Neural progenitor cell (in vitro differentiated cells): ENCODE measurements around the gene PGPEP1. TPM values are rescaled to one million over a fixed set of nuclear protein-coding genes. Genes with fewer than 3 reads are reported as not detected.

Experiments
- DNase-seq: peaks from one replicate; pipeline ENCODE4 v3.0.0-alpha.2; 2016; ENCODE audit warnings: low spot score
- H2AFZ ChIP-seq: fragments of 200-600 bp; sonication (generic); replicated peaks from 2 replicates; pipeline ENCODE4 v1.6.1; 2016; ENCODE audit warnings: antibody characterized with exemption
- H3F3A ChIP-seq: fragments of 200-600 bp; sonication (generic); 2 replicates; pipeline ENCODE4 v1.6.1; 2016; ENCODE audit warnings: antibody characterized with exemption, low read depth
- H3K27ac ChIP-seq: fragments of 200-600 bp; sonication (generic); 2 replicates; pipeline ENCODE4 v1.5.1; 2016; ENCODE audit warnings: mild to moderate bottlenecking
- H3K27me3 ChIP-seq: fragments of 200-600 bp; sonication (generic); 2 replicates; pipeline ENCODE4 v1.6.1; 2016; ENCODE audit warnings: mild to moderate bottlenecking, moderate library complexity
- H3K36me3 ChIP-seq: fragments of 200-600 bp; sonication (generic); 2 replicates; pipeline ENCODE4 v1.5.1; 2016
- H3K4me1 ChIP-seq: fragments of 200-600 bp; sonication (generic); 2 replicates; pipeline ENCODE4 v1.6.1; 2016; ENCODE audit warnings: mixed run types
- H3K4me2 ChIP-seq: fragments of 200-600 bp; sonication (generic); 2 replicates; pipeline ENCODE4 v1.6.1; 2016
- H3K4me3 ChIP-seq: fragments of 200-600 bp; sonication (generic); 2 replicates; pipeline ENCODE4 v1.5.1; 2016
- H3K79me2 ChIP-seq: fragments of 200-600 bp; sonication (generic); 2 replicates; pipeline ENCODE4 v1.6.1; 2016; ENCODE audit warnings: low read depth
- H3K9ac ChIP-seq: fragments of 200-600 bp; sonication (generic); 2 replicates; pipeline ENCODE4 v1.6.1; 2016
- H3K9me3 ChIP-seq: fragments of 200-600 bp; sonication (generic); 2 replicates; pipeline ENCODE4 v1.5.1; 2016; ENCODE audit warnings: low read depth
- H4K20me1 ChIP-seq: fragments of 200-600 bp; sonication (generic); 2 replicates; pipeline ENCODE4 v1.6.1; 2016; ENCODE audit warnings: low read depth
- H3K27ac Mint-ChIP-seq: 3 replicates; pipeline ENCODE4 v1.8.0; 2021; ENCODE audit warnings: mixed read lengths
- H3K27me3 Mint-ChIP-seq: 2 replicates; pipeline ENCODE4 v1.8.0; 2022; ENCODE audit warnings: low read depth, mild to moderate bottlenecking, inconsistent platforms, moderate library complexity, mixed read lengths; ENCODE audit not compliant: insufficient read depth
- H3K36me3 Mint-ChIP-seq: 3 replicates; pipeline ENCODE4 v1.8.0; 2021; ENCODE audit warnings: mixed read lengths
- H3K4me1 Mint-ChIP-seq: 3 replicates; pipeline ENCODE4 v1.8.0; 2021; ENCODE audit warnings: mixed read lengths
- H3K4me3 Mint-ChIP-seq: 3 replicates; pipeline ENCODE4 v1.8.0; 2021; ENCODE audit warnings: mild to moderate bottlenecking, moderate library complexity, mixed read lengths
- H3K9me3 Mint-ChIP-seq: 3 replicates; pipeline ENCODE4 v1.8.0; 2020; ENCODE audit warnings: mixed read lengths
- EZH2 ChIP-seq: fragments of 200-600 bp; sonication (generic); IDR thresholded peaks from 2 replicates; pipeline ENCODE4 v1.6.1; 2017; ENCODE audit warnings: antibody characterized with exemption, mild to moderate bottlenecking, moderate library complexity
- EZH2phosphoT487 ChIP-seq: fragments of 200-600 bp; sonication (generic); IDR thresholded peaks from 2 replicates; pipeline ENCODE4 v1.6.1; 2017; ENCODE audit warnings: antibody characterized with exemption
- total RNA-seq: library from RNA; depleted of rRNA; stranded (reverse); fragments of >200 nt; gene quantifications from 2 replicates; pipeline ENCODE4 v1.2.3, GENCODE V29; 2015; ENCODE audit warnings: low replicate concordance
- TF ChIP-seq, protein P1 (sequence below): fragments of 200-600 bp; sonication (generic); IDR thresholded peaks from 2 replicates; pipeline ENCODE4 v1.5.1; 2017; ENCODE audit warnings: antibody characterized with exemption, mild to moderate bottlenecking

The PGPEP1 gene
- total RNA-seq, 1 donor from 2014 or later = 2.1 TPM

DNA sequence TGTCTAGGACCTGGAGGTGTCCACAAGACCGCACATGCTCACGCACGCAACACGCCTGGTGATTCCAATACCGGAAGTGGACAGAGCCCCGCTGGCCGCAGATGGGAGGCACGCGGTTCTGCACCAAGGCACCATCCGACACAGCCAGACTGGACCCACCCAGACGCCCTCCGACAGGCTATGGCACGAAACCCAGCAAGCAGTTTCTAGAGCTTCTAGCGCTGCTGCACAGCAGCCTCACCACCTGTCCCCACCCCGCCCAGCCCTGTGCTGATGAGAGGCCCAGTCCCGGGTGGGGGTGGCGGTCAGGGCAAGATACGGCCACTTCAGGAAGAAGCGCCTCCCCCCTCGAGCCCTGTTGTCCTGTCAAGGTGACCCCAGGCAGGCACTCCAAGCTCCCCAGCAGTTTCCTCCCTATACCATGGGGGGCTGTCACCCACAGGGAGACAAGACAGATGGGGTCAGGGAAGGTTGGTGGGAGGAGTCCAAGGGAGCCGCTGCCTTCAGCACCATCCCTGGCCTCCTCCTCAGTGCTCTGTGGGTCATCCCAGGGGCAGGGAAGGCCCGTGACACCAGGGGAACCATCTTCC lies 28.8 kb upstream of the PGPEP1 start:
- Mint-ChIP-seq H3K27me3 (no peaks in the 10 kb centered on the region), H3K9me3 (no peaks in the 10 kb centered on the region), H3K36me3 (peaks cover 18% of the 10 kb centered on the region), H3K27ac (no peak overlapping the region), H3K4me3 (no peak overlapping the region), H3K4me1 (peaks cover 6% of the 10 kb centered on the region)
- H3K4me1 ChIP-seq = no peaks in the 10 kb centered on the region
- H3K36me3 ChIP-seq = peaks cover 5% of the 10 kb centered on the region
- H3K4me3 ChIP-seq = no peak overlapping the region
- no peaks in the 10 kb centered on the region for H3K27me3 ChIP-seq
- H4K20me1 ChIP-seq = peaks cover 41% of the 10 kb centered on the region
- no peak overlapping the region for H3K9ac ChIP-seq
- H3K27ac ChIP-seq = no peak overlapping the region
- no peak overlapping the region for H3K4me2 ChIP-seq
- no peak for DNase-seq
- TF ChIP-seq, protein P1, sequence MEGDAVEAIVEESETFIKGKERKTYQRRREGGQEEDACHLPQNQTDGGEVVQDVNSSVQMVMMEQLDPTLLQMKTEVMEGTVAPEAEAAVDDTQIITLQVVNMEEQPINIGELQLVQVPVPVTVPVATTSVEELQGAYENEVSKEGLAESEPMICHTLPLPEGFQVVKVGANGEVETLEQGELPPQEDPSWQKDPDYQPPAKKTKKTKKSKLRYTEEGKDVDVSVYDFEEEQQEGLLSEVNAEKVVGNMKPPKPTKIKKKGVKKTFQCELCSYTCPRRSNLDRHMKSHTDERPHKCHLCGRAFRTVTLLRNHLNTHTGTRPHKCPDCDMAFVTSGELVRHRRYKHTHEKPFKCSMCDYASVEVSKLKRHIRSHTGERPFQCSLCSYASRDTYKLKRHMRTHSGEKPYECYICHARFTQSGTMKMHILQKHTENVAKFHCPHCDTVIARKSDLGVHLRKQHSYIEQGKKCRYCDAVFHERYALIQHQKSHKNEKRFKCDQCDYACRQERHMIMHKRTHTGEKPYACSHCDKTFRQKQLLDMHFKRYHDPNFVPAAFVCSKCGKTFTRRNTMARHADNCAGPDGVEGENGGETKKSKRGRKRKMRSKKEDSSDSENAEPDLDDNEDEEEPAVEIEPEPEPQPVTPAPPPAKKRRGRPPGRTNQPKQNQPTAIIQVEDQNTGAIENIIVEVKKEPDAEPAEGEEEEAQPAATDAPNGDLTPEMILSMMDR = no peak
- TF ChIP-seq EZH2 = no peak
- no peak for TF ChIP-seq EZH2phosphoT487
- H3K9me3 ChIP-seq = no peaks in the 10 kb centered on the region
- H2AFZ ChIP-seq = no peak overlapping the region
- H3F3A ChIP-seq = peaks cover 18% of the 10 kb centered on the region
- H3K79me2 ChIP-seq = peaks cover 36% of the 10 kb centered on the region

DNA sequence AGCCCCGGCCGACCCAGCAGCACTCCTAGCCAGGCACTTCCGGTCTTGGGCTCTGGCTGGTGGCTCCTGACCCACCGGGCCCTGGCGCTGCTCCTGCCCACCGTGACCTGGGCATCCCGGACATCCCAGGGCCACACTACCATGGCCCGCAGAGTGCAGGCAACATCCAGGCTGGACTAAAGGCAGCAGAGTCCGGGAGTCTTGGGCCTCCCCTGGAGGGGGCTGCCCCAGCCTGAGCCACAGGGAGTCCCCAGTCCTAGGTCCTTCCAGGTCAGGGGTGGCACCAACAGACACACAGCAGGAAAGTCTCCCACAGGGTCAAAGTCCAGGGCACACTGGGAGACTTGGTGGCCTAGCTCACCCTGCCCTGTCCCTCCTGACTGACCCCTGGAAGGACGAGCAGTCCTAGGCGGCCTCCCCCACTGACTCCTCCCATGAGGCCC lies 28.3 kb upstream of the PGPEP1 start:
- no peaks in the 10 kb centered on the region for H3K4me1 ChIP-seq
- no peak overlapping the region for H3K27ac ChIP-seq
- no peaks in the 10 kb centered on the region for H3K27me3 ChIP-seq
- H3K4me3 Mint-ChIP-seq = no peak overlapping the region
- peaks cover 44% of the 10 kb centered on the region for H4K20me1 ChIP-seq
- peaks cover 15% of the 10 kb centered on the region for H3F3A ChIP-seq
- DNase-seq = no peak
- no peak overlapping the region for H3K4me3 ChIP-seq
- peaks cover under 1% of the 10 kb centered on the region for H3K4me1 Mint-ChIP-seq
- TF ChIP-seq EZH2phosphoT487 (no peak), EZH2 (no peak)
- TF ChIP-seq, protein P1 = no peak
- no peaks in the 10 kb centered on the region for H3K27me3 Mint-ChIP-seq
- H3K36me3 Mint-ChIP-seq = peaks cover 14% of the 10 kb centered on the region
- H3K9me3 ChIP-seq = no peaks in the 10 kb centered on the region
- no peaks in the 10 kb centered on the region for H3K9me3 Mint-ChIP-seq
- H3K9ac ChIP-seq = no peak overlapping the region
- no peak overlapping the region for H2AFZ ChIP-seq
- peaks cover 41% of the 10 kb centered on the region for H3K79me2 ChIP-seq
- peaks cover 5% of the 10 kb centered on the region for H3K36me3 ChIP-seq
- no peak overlapping the region for H3K27ac Mint-ChIP-seq
- no peak overlapping the region for H3K4me2 ChIP-seq

GRCh38 chr19:18313398-18313797 lies 27.0 kb upstream of the PGPEP1 start:
- no peak overlapping the region for H2AFZ ChIP-seq
- H3K4me2 ChIP-seq = no peak overlapping the region
- peaks cover 10% of the 10 kb centered on the region for H3F3A ChIP-seq
- Mint-ChIP-seq H3K27me3 (no peaks in the 10 kb centered on the region), H3K9me3 (no peaks in the 10 kb centered on the region), H3K4me1 (peaks cover 3% of the 10 kb centered on the region), H3K27ac (no peak overlapping the region), H3K4me3 (no peak overlapping the region), H3K36me3 (peaks cover 9% of the 10 kb centered on the region)
- H4K20me1 ChIP-seq = peaks cover 57% of the 10 kb centered on the region
- no peak overlapping the region for H3K4me3 ChIP-seq
- no peak for DNase-seq
- peaks cover 5% of the 10 kb centered on the region for H3K36me3 ChIP-seq
- H3K4me1 ChIP-seq = no peaks in the 10 kb centered on the region
- TF ChIP-seq, protein P1 = no peak
- TF ChIP-seq EZH2phosphoT487 = no peak
- TF ChIP-seq EZH2 = no peak
- H3K9ac ChIP-seq = no peak overlapping the region
- no peaks in the 10 kb centered on the region for H3K27me3 ChIP-seq
- peaks cover 54% of the 10 kb centered on the region for H3K79me2 ChIP-seq
- no peak overlapping the region for H3K27ac ChIP-seq
- H3K9me3 ChIP-seq = no peaks in the 10 kb centered on the region
